Measurements from ENCODE around the gene TSKS.

GRCh38 chr19:49741210-49741844 lies 21.8 kb downstream of the TSKS start:
- TF ChIP-seq CTCF (IDR thresholded peaks at IDR 0.05) (no peak), POLR2AphosphoS5 (IDR thresholded peaks at IDR 0.05) (no peak), EP300 (IDR thresholded peaks at IDR 0.05; ENCODE audit: low read depth) (no peak), POLR2A (IDR thresholded peaks at IDR 0.05) (no peak)
